Thymus (tissue), 11 donors: ENCODE measurements around the gene GALNT2. TPM values are rescaled to one million over a fixed set of nuclear protein-coding genes. Genes with fewer than 3 reads are reported as not detected.

Experiments
- DNase-seq, 9 donors: peaks; one replicate each; pipeline ENCODE4 v3.0.0-alpha.2; 2013; ENCODE audit warnings: low spot score in 9 of 9, low read depth in 6 of 9, missing footprints in 1 of 9
- H3K27ac ChIP-seq, 2 donors: one replicate each; pipeline ENCODE4 v1.5.1; 2013; ENCODE audit warnings: control low read depth in 1 of 2, low read depth in 1 of 2, low read length in 1 of 2, mild to moderate bottlenecking in 1 of 2, moderate library complexity in 1 of 2
- H3K27me3 ChIP-seq, 2 donors: one replicate each; pipeline ENCODE4 v1.5.1; 2013; ENCODE audit warnings: low read length in 1 of 2; ENCODE audit not compliant: control insufficient read depth in 2 of 2, insufficient read depth in 1 of 2
- H3K36me3 ChIP-seq, 2 donors: one replicate each; pipeline ENCODE4 v1.5.1; 2013; ENCODE audit warnings: low read length in 1 of 2, mild to moderate bottlenecking in 1 of 2, moderate library complexity in 1 of 2; ENCODE audit not compliant: control insufficient read depth in 2 of 2, insufficient read depth in 2 of 2
- H3K4me1 ChIP-seq, 2 donors: one replicate each; pipeline ENCODE4 v1.5.1; 2013; ENCODE audit warnings: low read length in 2 of 2; ENCODE audit not compliant: control insufficient read depth in 2 of 2, insufficient read depth in 2 of 2
- H3K4me3 ChIP-seq, 2 donors: one replicate each; pipeline ENCODE4 v1.5.1; 2013; ENCODE audit warnings: low read length in 2 of 2, control low read depth in 1 of 2, mild to moderate bottlenecking in 1 of 2
- H3K9me3 ChIP-seq, 2 donors: one replicate each; pipeline ENCODE4 v1.5.1; 2013; ENCODE audit warnings: low read length in 1 of 2, mild to moderate bottlenecking in 1 of 2; ENCODE audit not compliant: control insufficient read depth in 2 of 2, insufficient read depth in 1 of 2
- WGBS: extraction: QIAGEN DNeasy Blood & Tissue Kit; methylation state at CpG from one replicate; pipeline ENCODE4 v1.1.7; 2013; 5-methylcytosine and 5-hydroxymethylcytosine counted together
- polyA plus RNA-seq: library from polyadenylated mRNA; stranded (reverse); fragments of 200-250 nt; gene quantifications from one replicate; pipeline ENCODE4 v1.2.3, GENCODE V29; 2013
- total RNA-seq: library from RNA; stranded (reverse); fragments of 120-200 nt; gene quantifications from one replicate; pipeline ENCODE4 v1.2.4, GENCODE V29; 2013
- donor health status: healthy.

Gene GALNT2
- total and polyA plus RNA-seq, 2 donors = 33.9 to 42.5 TPM

- no peak for DNase-seq
- H3K4me3 ChIP-seq = no peak overlapping the region
- no peak overlapping the region for H3K27ac ChIP-seq
- no peaks in the 10 kb centered on the region for H3K36me3 ChIP-seq
- H3K9me3 ChIP-seq = no peaks in the 10 kb centered on the region
- H3K27me3 ChIP-seq = no peaks in the 10 kb centered on the region
- no peaks in the 10 kb centered on the region for H3K4me1 ChIP-seq
- 73% methylated on average over 10 of the region's 10 CpGs for WGBS
Measured at GRCh38 chr1:230047114-230047865, 19.7 kb upstream of the GALNT2 start.

GRCh38 chr1:230048322-230048721, 18.7 kb upstream of the GALNT2 start:
- Histone ChIP-seq H3K27me3 (no peaks in the 10 kb centered on the region), H3K27ac (no peak overlapping the region), H3K36me3 (no peaks in the 10 kb centered on the region), H3K9me3 (no peaks in the 10 kb centered on the region), H3K4me1 (no peaks in the 10 kb centered on the region), H3K4me3 (no peak overlapping the region)
- WGBS = 97% methylated on average over 2 of the region's 2 CpGs
- DNase-seq = no peak

GRCh38 chr1:230048922-230049321, 18.1 kb upstream of the GALNT2 start:
- Histone ChIP-seq H3K4me1 (no peaks in the 10 kb centered on the region), H3K27me3 (no peaks in the 10 kb centered on the region), H3K27ac (no peak overlapping the region), H3K36me3 (no peaks in the 10 kb centered on the region), H3K9me3 (no peaks in the 10 kb centered on the region), H3K4me3 (no peak overlapping the region)
- no peak for DNase-seq
- WGBS = 98% methylated on average over 1 of the region's 1 CpG

GRCh38 chr1:230049731-230050130, 17.3 kb upstream of the GALNT2 start:
- WGBS = over 99% methylated on average over 2 of the region's 2 CpGs
- no peaks in the 10 kb centered on the region for H3K36me3 ChIP-seq
- H3K27ac ChIP-seq = no peak overlapping the region
- no peak for DNase-seq
- H3K4me1 ChIP-seq = no peaks in the 10 kb centered on the region
- H3K27me3 ChIP-seq = no peaks in the 10 kb centered on the region
- H3K9me3 ChIP-seq = no peaks in the 10 kb centered on the region
- H3K4me3 ChIP-seq = no peak overlapping the region

- WGBS = 94% methylated on average over 7 of the region's 7 CpGs
- DNase-seq = no peak
- Histone ChIP-seq H3K27me3 (no peaks in the 10 kb centered on the region), H3K4me1 (no peaks in the 10 kb centered on the region), H3K4me3 (no peak overlapping the region), H3K36me3 (no peaks in the 10 kb centered on the region), H3K9me3 (no peaks in the 10 kb centered on the region), H3K27ac (no peak overlapping the region)
Measured at GRCh38 chr1:230050973-230051735, 15.9 kb upstream of the GALNT2 start.

GRCh38 chr1:230052018-230052417, 15.0 kb upstream of the GALNT2 start:
- Histone ChIP-seq H3K4me3 (no peak overlapping the region), H3K27me3 (no peaks in the 10 kb centered on the region), H3K27ac (no peak overlapping the region), H3K9me3 (no peaks in the 10 kb centered on the region), H3K36me3 (no peaks in the 10 kb centered on the region), H3K4me1 (no peaks in the 10 kb centered on the region)
- 98% methylated on average over 2 of the region's 2 CpGs for WGBS
- no peak for DNase-seq

- Histone ChIP-seq H3K36me3 (no peaks in the 10 kb centered on the region), H3K9me3 (no peaks in the 10 kb centered on the region), H3K4me3 (no peak overlapping the region)
Measured at GRCh38 chr1:230052665-230053064, 14.4 kb upstream of the GALNT2 start.

GRCh38 chr1:230054092-230054749, 12.8 kb upstream of the GALNT2 start:
- WGBS = 96% methylated on average over 8 of the region's 8 CpGs
- Histone ChIP-seq H3K27ac (no peak overlapping the region), H3K4me1 (no peaks in the 10 kb centered on the region), H3K27me3 (no peaks in the 10 kb centered on the region), H3K9me3 (peaks cover 0 to 2% of the 10 kb centered on the region in 2 donors), H3K4me3 (no peak overlapping the region), H3K36me3 (no peaks in the 10 kb centered on the region)
- no peak for DNase-seq

More at GRCh38 chr1:230052665-230053064, 14.4 kb upstream of the GALNT2 start:
- DNase-seq = no peak
- WGBS = 86% methylated on average over 5 of the region's 5 CpGs
- H3K27me3 ChIP-seq = no peaks in the 10 kb centered on the region
- H3K27ac ChIP-seq = no peak overlapping the region
- no peaks in the 10 kb centered on the region for H3K4me1 ChIP-seq

- no peaks in the 10 kb centered on the region for H3K27me3 ChIP-seq
- H3K36me3 ChIP-seq = no peaks in the 10 kb centered on the region
- no peak overlapping the region for H3K4me3 ChIP-seq
- no peaks in the 10 kb centered on the region for H3K4me1 ChIP-seq
- WGBS = 99% methylated on average over 1 of the region's 1 CpG
- no peak overlapping the region for H3K27ac ChIP-seq
- no peak for DNase-seq
- peaks cover 0 to 2% of the 10 kb centered on the region in 2 donors for H3K9me3 ChIP-seq
Measured at GRCh38 chr1:230056098-230056497, 10.9 kb upstream of the GALNT2 start.
